ENCODE data around the gene C5orf15.
"Not testable (repeated sequence)": the region's sequence is repeated elsewhere in the genome, so short reads cannot be mapped to it uniquely, and the experiment has no call there.

The C5orf15 gene

GRCh38 chr5:133994297-133994989 is 26.0 kb upstream of the C5orf15 start:
- no peak for DNase-seq (ENCODE audit: low spot score)

- DNase-seq (ENCODE audit: low spot score) = no peak
Observed at GRCh38 chr5:133993185-133993936, 24.9 kb upstream of the C5orf15 start.

DNA sequence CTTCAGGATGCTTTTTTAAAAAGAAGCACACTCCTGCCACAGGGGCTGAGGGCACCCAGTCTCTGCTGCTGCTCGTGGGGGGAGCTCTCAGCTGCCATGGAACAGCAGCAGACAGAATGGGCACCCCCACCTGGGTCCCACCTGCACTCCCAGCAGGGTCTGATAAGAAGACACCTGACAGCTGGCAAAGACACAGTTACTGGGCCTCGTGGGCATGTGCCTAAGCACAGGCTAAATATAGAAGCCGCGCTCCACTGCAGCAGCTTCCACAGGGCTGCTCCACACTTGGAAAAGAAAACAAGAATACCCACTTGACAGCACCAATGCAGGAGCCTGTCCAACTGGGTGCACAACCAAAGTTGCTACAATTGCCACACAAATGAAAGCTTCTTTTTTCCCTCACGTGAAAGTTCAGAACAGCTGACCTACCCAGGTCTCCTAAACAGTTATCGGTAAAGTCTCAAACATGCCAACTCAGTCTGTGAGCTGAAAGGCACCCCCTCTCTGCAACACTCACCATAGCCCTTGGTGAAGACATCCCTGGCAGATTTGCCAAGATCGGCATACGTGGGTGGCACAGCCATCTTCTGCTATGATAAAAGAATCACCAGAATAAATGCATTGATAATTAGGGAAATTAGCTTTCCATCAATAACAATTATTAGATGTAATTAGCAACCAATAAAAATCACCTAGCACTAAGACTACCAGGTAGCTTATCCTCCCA is 24.2 kb upstream of the C5orf15 start:
- DNase-seq (ENCODE audit: low spot score) = no peak

DNA sequence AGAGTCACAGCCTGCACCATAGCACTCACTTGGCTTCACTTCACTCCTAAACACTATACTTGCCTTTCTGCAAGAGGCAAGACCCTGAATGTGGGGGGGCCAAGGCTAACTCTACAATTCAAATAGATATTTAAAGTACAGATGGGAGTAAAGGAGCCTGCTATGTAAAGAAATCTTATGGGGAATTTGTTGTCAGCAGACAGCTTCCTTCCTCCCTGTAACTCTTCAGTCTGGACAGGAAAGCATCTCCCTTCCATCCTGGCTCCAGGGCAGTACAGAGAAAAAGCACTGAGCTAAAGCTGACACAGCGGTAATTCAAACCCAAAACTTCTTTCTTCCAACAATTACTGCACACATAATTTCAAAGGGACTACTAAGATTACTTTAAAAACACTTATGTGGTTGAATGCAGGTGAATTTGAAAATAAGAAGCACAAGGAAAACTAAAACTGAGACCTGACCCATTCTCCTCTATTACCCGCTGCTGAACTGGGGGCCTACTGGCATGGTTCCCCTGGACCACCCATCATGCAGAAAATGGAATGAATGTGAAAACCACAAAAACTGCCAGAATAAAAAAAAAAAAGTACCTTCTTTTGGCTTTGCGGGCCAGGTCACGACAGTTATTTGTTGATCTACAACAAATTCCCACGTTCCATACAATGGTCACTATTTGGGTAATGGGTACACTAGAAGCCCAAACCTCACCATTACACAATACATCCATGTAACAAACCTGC is 22.9 kb upstream of the C5orf15 start:
- no peak for DNase-seq (ENCODE audit: low spot score)

- DNase-seq (ENCODE audit: low spot score) = no peak
Observed at GRCh38 chr5:133990396-133990795, 22.0 kb upstream of the C5orf15 start.

DNA sequence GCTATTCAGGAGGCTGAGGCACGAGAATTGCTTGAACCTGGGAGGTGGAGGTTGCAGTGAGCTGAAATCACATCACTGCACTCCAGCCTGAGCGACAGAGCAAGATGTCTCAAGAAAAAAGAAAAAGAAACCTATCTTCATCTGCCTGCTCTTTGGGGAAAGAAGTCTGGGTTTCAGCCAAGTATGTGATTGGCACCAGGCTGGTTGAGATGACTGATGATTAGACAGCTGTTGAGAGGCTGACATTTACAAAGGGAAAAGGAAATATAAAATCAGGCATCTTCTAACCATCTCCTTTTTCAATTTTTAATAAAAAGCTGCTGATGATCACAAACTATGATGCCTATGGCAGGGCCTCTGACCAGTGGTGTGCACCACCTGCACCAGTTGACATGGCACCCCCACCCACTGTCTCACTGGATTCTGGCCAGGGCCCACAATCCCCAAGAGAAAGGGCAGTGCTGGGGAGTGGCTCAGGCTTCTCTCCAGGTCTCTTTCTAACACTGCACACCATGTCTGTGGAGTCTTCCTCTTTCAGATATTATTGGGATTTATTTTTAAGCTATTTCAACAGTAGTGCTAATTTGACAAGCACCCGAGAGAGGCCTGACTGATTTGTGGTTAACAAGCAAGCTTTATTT is 17.2 kb upstream of the C5orf15 start:
- DNase-seq (ENCODE audit: low spot score) = no peak

DNA sequence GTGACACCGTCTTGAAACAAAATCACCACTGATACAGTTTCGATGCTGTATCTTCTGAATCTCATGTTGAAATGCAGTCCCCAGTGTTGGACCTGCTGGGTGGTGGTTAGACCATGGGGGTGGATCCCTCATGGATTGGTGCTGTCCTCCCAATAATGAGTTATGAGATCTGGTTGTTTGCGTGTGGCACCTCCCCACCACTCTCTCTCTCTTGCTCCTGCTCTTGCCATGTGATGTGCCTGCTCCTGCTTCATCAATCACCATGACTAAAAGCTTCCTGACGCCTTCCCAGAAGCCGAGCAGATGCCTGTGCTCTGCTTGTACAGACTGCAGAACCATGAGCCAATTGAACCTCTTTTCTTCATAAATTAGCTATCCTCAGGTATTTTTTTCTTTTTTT is 15.2 kb upstream of the C5orf15 start:
- DNase-seq (ENCODE audit: low spot score) = no peak

GRCh38 chr5:133981714-133982113 is 13.3 kb upstream of the C5orf15 start:
- DNase-seq (ENCODE audit: low spot score) = no peak

DNA sequence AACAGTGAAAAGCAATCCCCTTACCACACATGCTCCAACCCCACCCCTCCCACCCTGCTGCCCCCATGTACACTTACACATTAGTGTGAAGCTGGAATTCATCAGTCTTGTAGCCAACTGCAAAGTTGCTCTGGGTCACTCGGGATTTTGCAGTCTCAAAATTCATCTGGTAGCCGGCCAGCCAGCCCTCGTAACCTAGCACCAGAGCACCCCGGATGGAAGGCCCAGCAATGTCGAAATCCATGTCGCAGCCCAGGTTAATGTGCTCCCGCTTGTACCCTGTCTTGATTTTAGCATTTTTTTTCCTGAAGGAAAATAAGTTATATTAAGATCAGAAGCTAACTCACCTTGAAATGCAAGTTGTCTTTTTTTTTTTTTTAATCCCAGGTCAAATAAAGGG is 12.2 kb upstream of the C5orf15 start:
- DNase-seq (ENCODE audit: low spot score) = no peak

GRCh38 chr5:133978943-133979342 is 10.5 kb upstream of the C5orf15 start:
- DNase-seq (ENCODE audit: low spot score) = no peak

- DNase-seq (ENCODE audit: low spot score) = no peak
Observed at GRCh38 chr5:133977858-133978257, 9.4 kb upstream of the C5orf15 start.

DNA sequence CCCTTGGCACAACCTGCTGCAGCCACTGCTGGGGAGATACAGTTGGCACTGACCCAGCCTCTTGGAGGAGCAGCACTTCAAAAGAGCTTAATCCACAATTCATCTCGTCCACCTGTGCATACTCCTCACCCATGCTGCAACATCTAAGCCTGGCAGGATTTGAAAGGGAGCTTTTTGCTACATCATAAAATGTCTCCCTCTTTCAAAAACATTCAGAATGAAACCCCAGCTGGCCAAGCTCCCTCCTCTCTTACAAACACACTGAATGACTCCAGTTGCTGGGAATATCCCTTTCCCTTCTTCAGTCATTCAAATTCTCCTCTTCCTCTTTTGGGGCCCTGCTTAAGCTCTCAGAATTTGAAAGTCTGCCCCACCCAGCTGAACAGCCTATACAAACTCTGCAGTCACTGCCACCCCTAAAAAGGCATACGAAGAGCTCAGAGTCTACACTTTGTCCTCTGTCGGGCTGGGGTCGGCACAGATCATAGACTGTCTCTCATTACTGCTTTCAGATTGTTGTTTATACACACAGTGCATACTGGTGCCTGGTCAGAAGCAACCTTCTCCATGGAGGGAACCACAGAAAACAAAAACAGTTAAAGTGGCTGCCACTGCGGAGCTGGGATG is 8.8 kb upstream of the C5orf15 start:
- DNase-seq (ENCODE audit: low spot score) = no peak

DNA sequence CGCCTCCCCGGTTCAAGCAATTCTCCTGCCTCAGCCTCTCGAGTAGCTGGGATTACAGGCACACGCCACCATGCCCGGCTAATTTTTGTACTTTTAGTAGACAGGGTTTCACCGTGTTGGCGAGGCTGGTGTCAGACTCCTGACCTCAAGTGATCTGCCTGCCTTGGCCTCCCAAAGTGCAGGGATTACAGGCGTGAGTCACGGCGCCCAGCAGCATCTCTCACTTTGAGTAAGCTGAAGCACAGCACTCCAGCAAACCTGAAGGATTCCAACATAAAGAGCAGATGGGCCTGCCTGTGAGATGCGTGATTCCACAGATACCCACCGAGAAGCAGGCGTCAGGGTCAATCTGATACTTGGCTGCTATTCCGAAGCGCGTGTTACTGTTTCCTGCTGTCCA is 7.1 kb upstream of the C5orf15 start:
- not testable (repeated sequence) for DNase-seq (ENCODE audit: low spot score)

DNA sequence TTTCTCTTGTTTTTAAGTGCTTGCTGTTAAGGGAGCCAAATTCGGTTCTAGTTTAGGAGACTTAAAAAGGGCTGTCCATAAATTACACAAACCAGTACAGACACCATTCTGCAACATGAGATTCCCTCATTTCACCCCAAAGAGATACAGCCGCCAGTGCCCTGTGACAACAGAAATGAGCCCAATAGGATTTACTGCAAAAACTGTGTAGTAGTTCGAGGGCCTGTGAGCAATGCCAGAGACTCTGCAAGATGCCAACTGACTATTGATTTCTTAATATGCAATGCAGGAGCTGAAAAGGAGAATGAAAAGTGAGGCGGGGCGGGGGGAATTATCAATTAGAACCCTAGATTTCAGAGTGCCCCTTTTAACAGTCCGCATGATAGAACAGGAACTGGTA is 5.7 kb upstream of the C5orf15 start:
- no peak for DNase-seq (ENCODE audit: low spot score)

- DNase-seq (ENCODE audit: low spot score) = no peak
Observed at GRCh38 chr5:133970325-133970909, 2.0 kb upstream of the C5orf15 start.

DNA sequence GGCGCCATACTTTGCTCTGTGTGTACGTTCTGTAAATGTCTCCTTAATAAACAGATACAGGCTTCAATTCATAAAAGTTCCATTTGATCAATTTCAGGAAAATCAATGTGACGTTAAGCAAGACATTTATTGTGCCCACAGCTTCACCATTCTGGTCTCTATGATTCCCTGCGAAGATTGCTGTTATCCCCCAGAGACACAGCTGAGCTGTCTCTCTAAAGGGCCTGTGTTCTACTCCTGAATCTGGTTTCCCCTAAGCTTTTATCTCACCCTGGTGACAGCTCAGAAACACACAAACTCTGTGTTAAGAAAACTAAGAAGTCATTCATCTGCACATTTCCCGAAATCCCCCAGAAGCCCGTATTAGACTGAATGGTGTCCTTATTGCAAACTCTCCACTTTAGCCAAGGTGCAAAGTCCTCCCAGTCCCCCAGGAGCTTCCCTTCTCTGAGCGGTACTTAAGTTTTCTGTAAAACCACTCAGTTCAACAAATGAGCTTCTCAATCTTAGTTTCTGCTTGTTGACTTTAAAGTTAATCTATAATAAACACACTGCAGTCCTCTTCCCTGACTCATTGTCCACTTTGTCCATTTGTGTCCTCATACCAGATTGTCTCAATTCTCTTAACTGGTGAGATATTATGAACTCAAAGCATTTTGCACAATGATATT is 1.4 kb upstream of the C5orf15 start:
- DNase-seq (ENCODE audit: low spot score) = peak; percentile 24

DNA sequence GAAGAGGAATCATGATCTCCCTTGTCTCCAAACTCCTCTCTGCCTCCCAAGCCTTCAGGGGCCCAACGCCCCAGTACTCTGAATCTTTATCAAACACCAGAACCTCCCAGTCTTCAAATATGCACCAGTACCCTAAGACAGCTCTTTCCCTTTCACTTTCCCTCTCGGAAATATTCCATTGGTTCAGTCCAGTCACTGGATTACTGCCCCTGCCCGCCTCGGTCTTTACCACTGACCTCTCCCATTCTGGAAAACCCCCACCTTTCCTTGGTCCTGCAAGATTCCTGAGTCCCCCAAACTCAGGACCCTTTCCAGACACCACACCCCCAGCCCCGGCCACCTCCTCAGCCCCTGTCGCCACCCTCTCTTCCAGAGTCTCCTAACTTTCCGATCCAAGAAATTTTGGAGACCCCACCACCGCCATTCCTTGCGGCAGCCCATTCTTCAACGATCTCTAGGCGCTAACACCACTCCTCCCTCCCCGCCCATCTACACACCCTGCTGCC is 674 bp downstream of the C5orf15 start:
- peak; percentile 28 for DNase-seq (ENCODE audit: low spot score)

- no peak for DNase-seq (ENCODE audit: low spot score)
Observed at GRCh38 chr5:133967124-133967523, 1.3 kb downstream of the C5orf15 start.

DNA sequence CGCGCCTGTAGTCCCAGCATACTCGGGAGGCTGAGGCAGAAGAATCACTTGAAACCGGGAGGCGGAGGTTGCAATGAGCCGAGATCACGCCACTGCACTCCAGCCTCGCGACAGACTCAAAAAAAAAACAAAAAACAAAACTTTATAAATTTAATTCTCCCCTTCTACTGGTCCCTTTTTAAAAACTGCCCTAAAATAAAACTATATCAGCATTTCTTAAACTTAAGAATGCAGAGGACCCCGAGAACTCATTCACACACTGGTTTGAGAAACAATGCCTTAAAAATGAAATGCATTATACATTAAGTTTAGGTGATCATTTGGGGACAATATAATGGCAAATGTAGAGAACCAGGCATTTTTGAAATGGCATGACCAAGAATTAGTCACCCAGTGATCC is 2.3 kb downstream of the C5orf15 start:
- no peak for DNase-seq (ENCODE audit: low spot score)

DNA sequence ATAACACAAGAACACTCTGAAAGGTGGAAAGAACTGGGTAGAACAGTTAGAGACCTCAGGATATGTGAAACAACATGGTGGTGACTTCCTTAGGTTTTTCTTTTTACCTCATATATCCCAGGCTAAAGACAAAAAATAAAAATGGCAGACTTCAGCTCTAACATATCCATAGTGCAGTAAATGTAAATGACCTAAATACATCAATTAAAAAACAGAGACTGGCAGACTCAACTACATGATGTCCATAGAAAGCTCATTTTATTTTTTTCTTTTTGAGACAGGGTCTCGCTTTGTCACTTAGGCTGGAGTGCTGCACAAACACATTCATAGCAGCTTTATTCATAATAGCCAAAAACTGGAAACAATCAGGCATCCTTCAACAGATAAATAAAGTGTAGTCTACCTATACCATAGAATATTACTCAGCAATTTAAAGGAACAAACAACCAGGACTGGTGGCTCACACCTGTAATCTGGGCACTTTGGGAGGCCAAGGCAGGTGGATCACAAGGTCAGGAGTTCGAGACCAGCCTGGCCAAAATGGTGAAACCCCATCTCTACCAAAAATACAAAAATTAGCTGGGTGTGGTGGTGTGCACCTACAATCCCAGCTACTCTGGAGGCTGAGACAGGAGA is 4.8 kb downstream of the C5orf15 start:
- DNase-seq (ENCODE audit: low spot score) = no peak
